Large intestine (tissue), 3 donors: ENCODE measurements around the gene SOCS4. TPM values are rescaled to one million over a fixed set of nuclear protein-coding genes. Genes with fewer than 3 reads are reported as not detected.
"Not testable (repeated sequence)": the region's sequence is repeated elsewhere in the genome, so short reads cannot be mapped to it uniquely, and the experiment has no call there.

Source experiments
- DNase-seq, 2 donors: peaks; one replicate each; pipeline versions ENCODE4 v3.0.0 to v3.0.0-alpha.2; 2013
- H3K27ac ChIP-seq: one replicate; pipeline ENCODE4 v1.5.1; 2013; ENCODE audit warnings: low read length
- H3K27me3 ChIP-seq: 2 replicates; pipeline ENCODE4 v1.6.1; 2013; ENCODE audit warnings: low read length; ENCODE audit not compliant: control insufficient read depth, insufficient read depth
- H3K36me3 ChIP-seq: 2 replicates; pipeline ENCODE4 v1.6.1; 2013; ENCODE audit warnings: low read length; ENCODE audit not compliant: control insufficient read depth, insufficient read depth
- H3K4me1 ChIP-seq: one replicate; pipeline ENCODE4 v1.6.1; 2013; ENCODE audit warnings: low read length; ENCODE audit not compliant: control insufficient read depth, insufficient read depth
- H3K4me3 ChIP-seq: one replicate; pipeline ENCODE4 v1.5.1; 2013; ENCODE audit warnings: low read length
- H3K9me3 ChIP-seq: one replicate; pipeline ENCODE4 v1.6.1; 2013; ENCODE audit warnings: mild to moderate bottlenecking, low read depth, low read length, moderate library complexity; ENCODE audit not compliant: control insufficient read depth
- WGBS: methylation state at CpG from one replicate; pipeline ENCODE4 v1.1.5; 2013; ENCODE audit warnings: low lambda C conversion rate; ENCODE audit not compliant: insufficient coverage; 5-methylcytosine and 5-hydroxymethylcytosine counted together
- polyA plus RNA-seq: library from polyadenylated mRNA; unstranded; fragments of 120-200 nt; gene quantifications from one replicate; pipeline ENCODE4 v1.2.1, GENCODE V29; 2013

The SOCS4 gene
- polyA plus RNA-seq, 1 donor: 12.0 TPM

DNA sequence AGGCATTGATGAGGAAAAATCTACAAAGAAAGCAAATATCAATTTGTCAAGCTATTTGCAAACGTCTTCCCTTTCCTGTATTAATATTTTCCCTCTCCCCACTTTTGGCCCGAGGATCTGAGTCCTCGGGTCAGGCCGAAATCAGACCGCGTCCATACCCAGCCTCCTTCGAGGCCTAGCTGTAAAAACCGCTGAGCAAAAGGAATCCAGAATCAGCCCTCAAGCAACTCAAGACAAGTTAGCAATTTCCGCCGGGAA is 24.1 kb downstream of the SOCS4 start:
- H3K27me3 ChIP-seq: no peaks in the 10 kb centered on the region
- no peaks in the 10 kb centered on the region for H3K9me3 ChIP-seq
- H3K36me3 ChIP-seq: peaks cover 7% of the 10 kb centered on the region
- peaks cover 10% of the 10 kb centered on the region for H3K4me1 ChIP-seq
- peak overlapping the region; percentile 100 for H3K27ac ChIP-seq
- peak overlapping the region; percentile 52 for H3K4me3 ChIP-seq
- no peak for DNase-seq
- WGBS: no CpG with 5 or more reads among the region's 10 CpGs

DNA sequence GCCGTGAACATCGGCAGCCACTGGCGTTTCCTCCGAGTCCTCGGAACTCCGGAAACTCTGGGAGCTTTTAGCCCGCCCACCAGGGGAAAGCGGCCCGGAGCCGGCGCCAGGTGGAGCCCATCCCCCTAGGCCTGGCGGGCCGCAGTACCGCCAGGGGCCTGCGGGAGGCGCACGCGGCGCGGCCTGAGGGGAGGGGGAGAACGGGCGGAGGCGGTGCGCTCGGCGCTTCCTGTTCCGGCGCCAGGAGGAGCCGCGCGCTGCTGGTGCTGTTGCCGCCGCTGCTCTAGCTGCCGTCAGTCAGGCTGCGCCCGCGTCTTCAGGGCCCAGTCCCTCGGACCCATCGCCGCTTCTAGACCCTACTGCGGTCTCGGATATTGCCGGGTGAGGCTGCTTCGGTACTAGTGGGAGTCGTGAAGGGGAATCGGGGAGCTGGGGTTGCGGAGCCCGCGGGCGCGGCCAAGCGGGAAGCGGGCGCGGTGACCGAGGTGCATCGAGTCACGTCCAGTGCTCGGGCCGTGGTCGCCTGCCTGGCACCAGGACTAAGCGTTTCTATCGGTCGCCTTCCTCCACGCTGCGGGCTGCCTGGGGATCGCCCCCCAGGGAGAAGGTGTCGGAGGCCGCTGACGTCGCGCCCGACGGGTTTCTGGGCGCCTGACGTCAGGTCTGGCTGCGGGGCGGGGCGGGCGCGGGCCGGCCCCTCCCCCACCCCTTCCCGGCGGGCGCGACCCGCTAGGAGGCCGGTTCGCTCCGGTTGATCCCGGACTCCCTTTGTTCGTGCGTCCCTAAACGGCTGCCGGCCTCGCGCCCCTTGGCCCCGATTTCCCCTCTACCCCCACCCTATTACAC is 24.6 kb downstream of the SOCS4 start, which contains the start of gene MAPK1IP1L:
Gene MAPK1IP1L, plus strand, starts transcription at position 225 of the 846 bp plus-strand sequence. CDS start 10,037 bp downstream, outside the sequence.
- H3K36me3 ChIP-seq: peaks cover 7% of the 10 kb centered on the region
- DNase-seq: peak; percentile 91 to 96
- H3K27ac ChIP-seq: peak within 1 kb of the TSS; percentile 100
- no CpG with 5 or more reads among the region's 98 CpGs for WGBS
- no peaks in the 10 kb centered on the region for H3K9me3 ChIP-seq
- peak within 1 kb of the TSS; percentile 100 for H3K4me3 ChIP-seq
- no peaks in the 10 kb centered on the region for H3K27me3 ChIP-seq
- H3K4me1 ChIP-seq: peaks cover 10% of the 10 kb centered on the region

DNA sequence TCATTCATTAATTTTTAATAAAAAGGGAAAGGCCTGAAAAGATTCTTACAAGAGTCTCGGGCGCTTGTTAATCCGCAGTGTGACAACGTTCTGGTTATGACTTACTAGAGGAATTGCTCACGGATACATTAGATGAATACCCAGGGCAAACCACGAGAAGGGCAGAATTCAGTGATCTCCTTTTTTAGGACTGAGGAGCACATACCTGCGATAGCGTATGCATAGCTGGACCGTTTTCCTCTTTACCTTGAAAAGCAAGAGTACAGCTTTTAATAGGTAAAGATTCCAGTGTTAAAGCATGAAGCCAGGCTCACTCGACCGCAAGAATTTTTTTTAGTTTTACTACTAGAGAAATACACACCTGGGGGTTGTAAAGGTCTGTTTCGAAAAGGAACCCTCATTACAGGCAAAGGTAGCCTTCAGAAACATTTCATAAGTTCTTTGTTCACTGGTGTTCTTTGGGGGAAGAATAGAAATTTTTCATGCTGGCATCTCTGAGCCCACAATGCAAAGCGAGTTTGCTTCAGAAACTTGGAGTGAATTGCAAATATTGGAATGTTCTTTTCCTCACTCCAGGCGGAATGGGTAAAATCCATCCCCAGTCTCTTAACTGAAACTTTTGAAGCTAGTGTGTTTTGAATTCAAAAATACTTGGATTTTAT is 25.4 kb downstream of the SOCS4 start:
- peaks cover 7% of the 10 kb centered on the region for H3K36me3 ChIP-seq
- H3K27ac ChIP-seq: peak overlapping the region; percentile 100
- H3K9me3 ChIP-seq: no peaks in the 10 kb centered on the region
- peak overlapping the region; percentile 100 for H3K4me3 ChIP-seq
- peaks cover 10% of the 10 kb centered on the region for H3K4me1 ChIP-seq
- WGBS: 4% methylated on average over 4 of the region's 14 CpGs
- DNase-seq: no peak
- no peaks in the 10 kb centered on the region for H3K27me3 ChIP-seq

DNA sequence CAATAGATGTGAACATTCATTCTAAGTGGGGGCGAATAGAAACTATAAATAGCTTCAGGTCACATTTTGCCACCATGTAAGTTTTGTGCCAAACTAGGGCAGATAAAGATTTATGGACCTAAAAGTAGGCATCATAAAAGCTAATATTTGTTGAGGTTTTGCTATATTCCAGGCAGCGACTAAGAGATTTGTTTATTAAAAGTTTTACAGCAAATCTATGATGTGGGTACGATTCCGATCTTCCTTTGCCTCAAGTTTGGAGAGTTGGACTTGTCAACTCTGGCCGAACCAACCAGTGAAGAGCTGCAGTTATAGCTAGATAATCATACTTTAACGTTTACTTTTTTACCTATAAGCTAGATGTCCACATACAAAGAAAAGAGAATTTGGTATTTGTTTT is 26.0 kb downstream of the SOCS4 start:
- DNase-seq: peak in 1 of 2 donors; percentile 17
- no peaks in the 10 kb centered on the region for H3K27me3 ChIP-seq
- H3K4me3 ChIP-seq: peak overlapping the region; percentile 100
- H3K27ac ChIP-seq: peak overlapping the region; percentile 100
- peaks cover 10% of the 10 kb centered on the region for H3K4me1 ChIP-seq
- no peaks in the 10 kb centered on the region for H3K9me3 ChIP-seq
- 60% methylated on average over 1 of the region's 6 CpGs for WGBS
- H3K36me3 ChIP-seq: peaks cover 10% of the 10 kb centered on the region

DNA sequence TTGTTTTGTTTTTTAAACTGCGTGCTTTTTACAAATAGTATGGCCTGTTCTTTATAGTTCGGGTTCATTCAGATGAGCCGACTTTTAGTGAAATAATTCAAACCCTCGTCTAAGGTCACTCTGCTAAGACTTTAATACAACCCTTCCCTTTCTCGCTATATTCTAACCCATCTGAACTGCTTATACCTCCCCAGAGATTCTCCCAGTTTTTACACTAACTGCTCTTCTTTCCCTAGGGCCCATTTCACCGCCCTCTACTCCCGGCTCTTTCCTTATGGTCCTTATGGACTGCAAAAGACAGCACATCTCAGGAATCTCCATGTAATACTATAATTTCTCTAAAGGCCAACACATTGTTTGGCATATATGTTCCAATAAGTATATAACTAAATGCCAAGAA is 26.5 kb downstream of the SOCS4 start:
- Histone ChIP-seq H3K27me3 (no peaks in the 10 kb centered on the region), H3K36me3 (peaks cover 14% of the 10 kb centered on the region), H3K9me3 (no peaks in the 10 kb centered on the region), H3K4me1 (peaks cover 10% of the 10 kb centered on the region), H3K4me3 (no peak overlapping the region), H3K27ac (peak overlapping the region; percentile 100)
- 92% methylated on average over 4 of the region's 7 CpGs for WGBS
- DNase-seq: no peak

DNA sequence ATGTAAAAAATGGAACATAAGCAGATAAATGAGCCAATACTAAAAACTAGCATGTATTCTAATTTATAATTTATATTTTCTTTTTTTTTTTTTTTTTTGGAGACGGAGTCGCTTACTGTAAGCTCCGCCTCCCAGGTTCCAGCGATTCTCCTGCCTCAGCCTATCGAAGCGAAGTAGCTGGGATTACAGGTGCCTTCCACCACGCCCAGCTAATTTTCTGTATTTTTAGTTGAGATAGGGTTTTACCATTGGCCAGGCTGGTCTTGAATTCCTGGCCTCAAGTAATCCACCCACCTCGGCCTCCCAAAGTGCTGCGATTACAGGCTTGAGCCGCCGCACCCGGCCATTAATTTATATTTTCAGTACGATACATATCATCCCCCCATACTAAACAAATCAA is 27.1 kb downstream of the SOCS4 start:
- Histone ChIP-seq H3K4me3 (no peak overlapping the region), H3K9me3 (no peaks in the 10 kb centered on the region), H3K27ac (no peak overlapping the region), H3K4me1 (peaks cover 10% of the 10 kb centered on the region), H3K36me3 (peaks cover 14% of the 10 kb centered on the region), H3K27me3 (no peaks in the 10 kb centered on the region)
- no peak for DNase-seq
- WGBS: 100% methylated on average over 1 of the region's 13 CpGs

DNA sequence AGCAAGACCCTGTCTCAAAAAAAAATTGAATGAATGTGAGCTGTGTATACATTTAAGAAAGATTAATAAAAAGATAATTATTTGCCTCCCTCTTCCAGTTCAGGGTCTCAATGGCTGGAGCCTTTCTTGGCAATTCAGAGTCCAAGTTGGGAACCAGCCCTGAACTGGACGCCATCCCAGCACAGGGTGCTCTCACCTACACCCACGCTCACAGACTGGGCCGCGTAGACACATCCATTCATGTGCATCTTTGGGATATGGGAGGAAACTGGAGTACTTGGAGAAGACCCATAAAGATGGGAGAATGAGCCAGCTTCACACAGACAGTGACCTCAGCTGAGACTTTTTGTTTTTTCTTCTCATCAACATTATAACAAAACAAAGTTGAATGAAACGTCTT is 30.9 kb downstream of the SOCS4 start:
- no peaks in the 10 kb centered on the region for H3K9me3 ChIP-seq
- no peaks in the 10 kb centered on the region for H3K27me3 ChIP-seq
- peaks cover 27% of the 10 kb centered on the region for H3K36me3 ChIP-seq
- H3K27ac ChIP-seq: no peak overlapping the region
- peaks cover 9% of the 10 kb centered on the region for H3K4me1 ChIP-seq
- no peak overlapping the region for H3K4me3 ChIP-seq
- WGBS: 100% methylated on average over 1 of the region's 5 CpGs
- no peak for DNase-seq

DNA sequence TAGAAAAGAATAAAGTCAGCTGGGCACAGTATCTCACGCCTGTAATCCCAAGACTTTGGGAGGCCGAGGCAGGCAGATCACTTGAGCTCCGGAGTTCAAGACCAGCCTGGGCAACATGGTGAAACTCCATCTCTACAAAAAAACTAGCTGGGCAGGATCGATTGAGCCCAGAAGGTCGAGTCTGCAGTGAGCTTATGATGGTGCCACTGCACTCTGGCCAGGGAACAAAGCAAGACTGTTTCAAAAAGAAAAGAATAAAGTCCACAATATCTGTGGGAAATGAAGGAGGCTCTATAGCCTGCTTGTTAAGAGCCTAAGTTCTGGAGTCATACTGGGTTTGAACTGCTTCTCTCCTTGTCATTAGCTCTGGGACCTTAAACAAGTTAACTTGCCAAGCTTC is 32.3 kb downstream of the SOCS4 start:
- Histone ChIP-seq H3K4me3 (no peak overlapping the region), H3K36me3 (peaks cover 39% of the 10 kb centered on the region), H3K4me1 (peaks cover 8% of the 10 kb centered on the region), H3K27ac (no peak overlapping the region), H3K9me3 (no peaks in the 10 kb centered on the region), H3K27me3 (no peaks in the 10 kb centered on the region)
- peak in 1 of 2 donors; percentile 30 for DNase-seq
- no CpG with 5 or more reads among the region's 5 CpGs for WGBS

DNA sequence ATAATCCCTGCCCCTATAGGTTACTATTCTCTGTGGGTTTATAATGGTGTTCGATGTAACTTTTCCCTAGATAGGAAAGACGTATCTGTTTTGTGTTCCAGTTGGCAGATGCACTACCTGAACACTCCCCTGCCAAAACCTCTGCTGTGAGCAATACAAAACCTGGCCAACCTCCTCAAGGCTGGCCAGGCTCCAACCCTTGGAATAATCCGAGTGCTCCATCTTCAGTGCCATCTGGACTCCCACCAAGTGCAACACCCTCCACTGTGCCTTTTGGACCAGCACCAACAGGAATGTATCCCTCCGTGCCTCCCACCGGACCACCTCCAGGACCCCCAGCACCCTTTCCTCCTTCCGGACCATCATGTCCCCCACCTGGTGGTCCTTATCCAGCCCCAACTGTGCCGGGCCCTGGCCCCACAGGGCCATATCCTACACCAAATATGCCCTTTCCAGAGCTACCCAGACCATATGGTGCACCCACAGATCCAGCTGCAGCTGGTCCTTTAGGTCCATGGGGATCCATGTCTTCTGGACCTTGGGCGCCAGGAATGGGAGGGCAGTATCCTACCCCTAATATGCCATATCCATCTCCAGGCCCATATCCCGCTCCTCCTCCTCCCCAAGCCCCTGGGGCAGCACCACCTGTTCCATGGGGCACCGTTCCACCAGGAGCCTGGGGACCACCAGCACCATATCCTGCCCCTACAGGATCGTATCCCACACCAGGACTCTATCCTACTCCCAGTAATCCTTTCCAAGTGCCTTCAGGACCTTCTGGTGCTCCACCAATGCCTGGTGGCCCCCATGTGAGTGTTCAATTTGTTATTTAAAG is 35.7 kb downstream of the SOCS4 start:
- H3K27ac ChIP-seq: no peak overlapping the region
- H3K4me1 ChIP-seq: peaks cover 4% of the 10 kb centered on the region
- WGBS: no CpG with 5 or more reads among the region's 11 CpGs
- no peaks in the 10 kb centered on the region for H3K27me3 ChIP-seq
- peaks cover 37% of the 10 kb centered on the region for H3K36me3 ChIP-seq
- H3K4me3 ChIP-seq: no peak overlapping the region
- no peaks in the 10 kb centered on the region for H3K9me3 ChIP-seq
- no peak for DNase-seq

DNA sequence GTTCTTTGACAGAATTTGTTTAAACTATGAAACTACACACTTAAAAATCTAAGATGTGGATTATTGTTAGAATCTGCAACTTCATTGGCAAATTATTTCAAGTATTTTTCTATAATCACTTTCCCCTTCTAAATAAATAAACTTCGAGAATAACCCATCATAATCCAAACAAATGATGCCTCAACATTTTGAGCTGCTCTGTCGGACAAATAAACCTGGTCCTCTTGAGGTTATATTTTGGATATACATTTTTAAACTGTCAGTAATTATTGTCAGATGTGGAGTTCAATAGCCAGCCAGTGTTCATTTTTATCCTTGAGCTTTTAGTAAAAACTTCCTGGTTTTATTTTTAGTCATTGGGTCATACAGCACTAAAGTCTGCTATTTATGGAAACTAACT is 37.9 kb downstream of the SOCS4 start:
- no CpG with 5 or more reads among the region's 2 CpGs for WGBS
- H3K9me3 ChIP-seq: not testable (repeated sequence)

More for the DNA sequence above, 37.9 kb downstream of the SOCS4 start:
- H3K27ac ChIP-seq, H3K27me3 ChIP-seq, DNase-seq, H3K4me1 ChIP-seq, H3K4me3 ChIP-seq: not testable (repeated sequence)
- peaks cover 28% of the 10 kb centered on the region for H3K36me3 ChIP-seq
